NCI-H1694 (cell line): Measurements from ENCODE around the gene RIPK4.

Experiments
- DNase-seq: peaks from one replicate; lab custom pipeline; 2025; lab: John Stamatoyannopoulos, UW

Gene RIPK4

GRCh38 chr21:41769111-41769510 is 2.3 kb upstream of the RIPK4 start:
- DNase-seq: no peak

- no peak for DNase-seq
Observed at GRCh38 chr21:41768437-41769042, 1.7 kb upstream of the RIPK4 start.

- DNase-seq: no peak
Observed at GRCh38 chr21:41767606-41768436, 969 bp upstream of the RIPK4 start.

- DNase-seq: no peak
Observed at GRCh38 chr21:41765973-41766882, 624 bp downstream of the RIPK4 start.

GRCh38 chr21:41765420-41765821 is 1.4 kb downstream of the RIPK4 start:
- DNase-seq: no peak

DNA sequence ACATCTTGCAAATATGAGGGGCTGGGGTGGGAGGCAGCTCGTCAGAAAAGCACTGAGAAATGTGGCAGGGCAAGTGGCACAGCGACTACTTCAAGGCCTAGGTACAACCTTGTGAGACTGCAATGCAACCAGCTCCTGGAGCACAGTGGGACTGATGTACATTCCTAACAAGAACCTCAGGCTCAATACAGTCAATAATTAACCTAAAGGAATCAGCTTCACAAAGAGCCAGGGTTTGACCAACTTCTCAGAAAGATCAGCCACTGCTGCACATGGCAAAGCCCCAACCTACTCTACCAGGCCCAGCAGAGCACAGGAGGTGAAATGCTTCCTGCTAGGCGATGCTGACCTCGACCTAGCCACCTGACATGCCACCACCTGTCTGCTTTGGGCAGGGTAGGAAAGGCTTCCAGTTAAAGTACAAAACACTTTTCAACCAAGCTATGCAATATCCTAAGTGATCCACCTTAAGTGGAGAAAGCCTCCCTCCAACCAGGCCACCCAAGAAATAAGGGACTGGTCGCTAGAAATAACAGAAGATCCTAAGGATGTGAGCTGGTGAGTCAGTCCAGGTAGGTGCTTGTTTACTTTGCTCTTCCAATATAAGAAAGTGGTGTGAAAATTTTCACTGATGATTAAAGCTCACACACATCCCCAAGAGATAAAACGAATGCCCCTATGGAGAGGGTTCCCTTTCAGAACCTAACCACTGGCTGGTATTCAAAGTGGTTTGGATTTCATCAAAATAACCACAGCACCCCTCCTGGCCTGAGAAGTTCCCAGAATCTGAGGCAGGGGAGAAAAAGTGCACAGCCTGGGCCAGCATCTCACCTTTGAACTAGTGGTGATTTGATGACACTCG is 2.1 kb downstream of the RIPK4 start:
- DNase-seq: no peak

DNA sequence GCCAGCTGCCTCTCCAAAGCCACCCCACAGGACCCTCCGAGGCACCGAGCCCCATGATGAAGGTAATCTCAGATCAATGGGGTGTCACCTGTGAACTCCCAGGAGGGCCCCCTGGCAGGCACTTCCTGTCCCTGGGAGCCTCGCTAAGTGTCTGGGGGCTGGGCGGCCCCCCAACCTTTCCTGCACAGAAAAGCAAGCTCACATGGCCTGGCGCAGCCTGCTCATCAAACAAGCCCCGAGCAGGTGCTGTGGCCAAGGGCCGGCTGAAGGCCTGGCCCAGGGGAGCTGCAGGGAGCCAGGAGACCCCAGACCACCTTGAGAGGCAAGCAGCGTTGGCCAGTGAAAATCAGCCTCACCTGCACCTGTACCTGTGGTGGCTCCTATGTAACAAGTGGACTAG is 2.9 kb downstream of the RIPK4 start:
- DNase-seq: no peak

GRCh38 chr21:41763398-41763931 is 3.4 kb downstream of the RIPK4 start:
- DNase-seq: no peak

- DNase-seq: no peak
Observed at GRCh38 chr21:41762753-41763152, 4.1 kb downstream of the RIPK4 start.

GRCh38 chr21:41761934-41762635 is 4.8 kb downstream of the RIPK4 start:
- no peak for DNase-seq

GRCh38 chr21:41761211-41761933 is 5.5 kb downstream of the RIPK4 start:
- DNase-seq: no peak

DNA sequence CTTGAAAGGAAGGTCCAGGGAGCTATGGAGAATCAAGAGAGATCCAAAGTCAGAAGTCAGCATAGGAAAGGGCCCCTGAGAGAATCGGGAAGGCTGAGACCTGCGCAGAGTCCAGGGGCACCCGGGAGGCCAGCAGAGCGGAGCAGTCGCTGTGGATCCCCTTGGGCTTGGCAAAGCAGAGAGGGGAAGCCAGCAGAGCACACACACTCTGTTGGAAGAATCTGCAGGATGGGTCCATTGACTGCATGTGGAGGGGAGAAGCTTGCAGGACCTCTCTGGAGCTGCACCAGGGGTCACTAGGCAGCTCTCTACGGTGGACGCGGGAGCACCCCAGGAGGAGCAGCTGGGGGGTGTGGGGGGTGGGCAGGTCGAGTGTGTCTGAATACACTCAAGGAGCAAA is 6.4 kb downstream of the RIPK4 start:
- no peak for DNase-seq

- DNase-seq: no peak
Observed at GRCh38 chr21:41759926-41760325, 6.9 kb downstream of the RIPK4 start.

GRCh38 chr21:41759214-41759840 is 7.5 kb downstream of the RIPK4 start:
- DNase-seq: no peak

- DNase-seq: no peak
Observed at GRCh38 chr21:41758550-41758949, 8.3 kb downstream of the RIPK4 start.

DNA sequence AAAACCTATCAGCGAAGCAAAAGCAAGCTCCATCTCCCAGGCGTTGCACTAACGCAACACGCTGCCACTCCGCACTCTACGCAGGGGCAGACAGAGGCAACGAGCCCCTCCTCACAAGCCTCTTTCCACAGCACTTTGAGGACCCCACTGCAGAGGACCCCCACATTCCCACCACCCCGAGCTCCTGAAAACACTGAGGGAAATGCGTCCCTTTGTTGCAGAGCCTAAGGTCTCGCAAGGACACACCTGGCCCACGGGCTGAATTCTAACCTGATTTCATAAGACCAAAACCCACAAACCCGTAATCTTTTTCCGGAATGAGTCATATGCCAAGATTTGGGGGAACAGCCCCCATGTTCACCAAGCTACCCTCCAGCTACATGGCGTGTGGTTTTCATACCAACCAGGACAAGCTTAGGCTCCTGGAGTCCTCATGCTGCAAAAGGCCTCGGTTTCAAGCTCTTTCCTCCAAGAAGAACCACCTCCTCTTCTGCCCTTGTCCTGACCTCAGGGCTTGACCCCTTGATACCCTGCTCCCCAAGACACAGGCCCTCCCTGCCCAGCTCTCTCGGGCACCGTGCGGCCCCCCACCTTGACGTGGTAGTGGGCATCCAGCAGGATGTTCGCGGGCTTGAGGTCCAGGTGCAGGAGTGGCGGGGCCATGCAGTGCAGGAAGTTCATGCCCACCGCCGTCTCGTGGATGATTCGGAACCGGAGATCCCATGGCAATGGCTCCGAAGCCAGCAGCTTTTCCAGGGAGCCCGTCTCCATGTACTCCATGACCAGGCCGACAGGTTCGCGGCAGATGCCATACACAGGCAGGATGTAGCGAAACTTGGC is 10.7 kb downstream of the RIPK4 start:
- DNase-seq: no peak

DNA sequence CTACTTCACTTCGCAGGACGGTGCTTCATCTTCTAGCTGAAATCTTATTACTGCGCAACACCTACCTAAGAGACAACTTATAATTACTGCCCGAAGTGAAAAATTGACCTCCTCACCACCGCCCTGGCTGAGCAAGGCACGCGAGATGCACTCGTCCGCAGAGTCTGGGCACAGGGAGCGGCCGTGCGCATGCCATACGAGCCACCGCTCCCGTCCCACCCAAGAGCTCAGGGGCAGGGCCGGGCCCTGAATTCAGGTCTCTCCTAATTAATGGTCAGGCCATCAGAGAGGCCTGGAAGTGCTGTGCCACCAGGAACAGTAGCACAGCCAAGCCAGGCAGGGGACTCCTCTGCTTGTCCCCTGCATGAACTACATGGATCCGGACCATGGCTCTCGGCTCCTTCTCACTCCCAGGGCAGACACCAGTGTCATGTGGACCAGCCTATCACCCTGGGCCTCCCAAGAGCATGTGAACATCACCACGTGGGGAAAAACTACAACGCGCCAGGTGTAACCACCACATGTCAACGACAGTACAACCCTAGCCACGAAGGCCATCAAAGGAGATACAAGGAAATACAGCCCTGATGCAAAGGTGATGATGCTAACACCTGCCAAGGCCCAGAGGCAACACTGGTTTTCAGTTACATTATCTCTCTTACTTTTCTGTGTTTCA is 11.5 kb downstream of the RIPK4 start:
- no peak for DNase-seq

GRCh38 chr21:41754479-41754891 is 12.4 kb downstream of the RIPK4 start:
- DNase-seq: no peak
